AML-193 (cell line): ENCODE results near the gene HTR3C.
"Not testable (repeated sequence)": the region's sequence is repeated elsewhere in the genome, so short reads cannot be mapped to it uniquely, and the experiment has no call there.

Experiments used
- DNase-seq, 2 experiments: peaks; one replicate each; lab custom pipeline; 2025; lab: John Stamatoyannopoulos, UW

Gene HTR3C

GRCh38 chr3:184031187-184031792 lies 21.6 kb upstream of the HTR3C start, which contains the start of gene HTR3D:
HTR3D (plus strand) TSS chr3:184031742; CDS start chr3:184031742, 0 bp downstream.
- DNase-seq, result no peak

DNA sequence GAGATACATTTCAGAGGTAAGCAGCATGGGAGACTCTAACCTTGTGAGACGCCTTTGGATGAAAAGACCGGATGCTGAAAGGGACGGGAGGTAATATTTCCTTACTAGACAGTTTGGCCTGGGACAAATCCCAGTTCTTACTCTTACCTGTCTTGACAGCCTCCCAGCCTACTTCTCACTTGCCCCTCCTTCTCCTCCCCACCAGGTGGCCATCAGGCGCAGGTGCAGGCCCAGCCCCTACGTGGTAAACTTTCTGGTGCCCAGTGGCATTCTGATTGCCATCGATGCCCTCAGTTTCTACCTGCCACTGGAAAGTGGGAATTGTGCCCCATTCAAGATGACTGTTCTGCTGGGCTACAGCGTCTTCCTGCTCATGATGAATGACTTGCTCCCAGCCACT lies 15.0 kb upstream of the HTR3C start:
- no peak for DNase-seq

DNA sequence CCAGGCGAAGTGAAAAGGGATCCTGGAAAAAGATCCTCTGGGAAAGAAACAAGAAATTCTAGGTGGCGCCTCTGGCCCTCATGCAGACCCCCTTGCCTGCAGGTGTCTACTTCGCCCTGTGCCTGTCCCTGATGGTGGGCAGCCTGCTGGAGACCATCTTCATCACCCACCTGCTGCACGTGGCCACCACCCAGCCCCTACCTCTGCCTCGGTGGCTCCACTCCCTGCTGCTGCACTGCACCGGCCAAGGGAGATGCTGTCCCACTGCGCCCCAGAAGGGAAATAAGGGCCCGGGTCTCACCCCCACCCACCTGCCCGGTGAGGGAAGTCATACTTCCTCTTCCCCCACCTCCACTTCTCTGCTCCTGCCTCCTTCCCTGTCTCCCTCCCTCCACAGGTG lies 14.5 kb upstream of the HTR3C start:
- DNase-seq, result not testable (repeated sequence)

GRCh38 chr3:184039414-184039813 lies 13.4 kb upstream of the HTR3C start:
- DNase-seq, result no peak

DNA sequence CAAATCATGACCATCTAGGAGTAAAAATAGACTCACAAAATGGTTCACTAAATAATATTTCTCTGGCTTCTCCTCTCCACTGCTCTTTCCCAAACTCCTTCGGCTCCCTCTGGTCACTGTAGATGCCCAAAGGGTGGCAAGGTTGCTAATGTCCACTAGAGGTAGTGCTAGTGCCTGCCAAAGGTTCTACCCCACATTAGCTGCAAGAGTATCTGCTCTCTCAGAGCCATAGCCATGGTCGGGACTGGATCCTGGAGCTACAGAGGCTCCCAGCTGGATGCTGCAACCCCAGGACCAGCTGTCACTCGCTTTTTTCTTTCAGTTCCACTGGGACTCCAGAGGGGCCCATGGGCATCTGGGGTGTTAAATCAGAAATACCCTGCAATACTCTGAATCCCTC lies 12.8 kb upstream of the HTR3C start:
- peak; percentile 48 to 51 for DNase-seq

GRCh38 chr3:184042617-184043016 lies 10.2 kb upstream of the HTR3C start:
- DNase-seq, result no peak

- no peak for DNase-seq
Observed at GRCh38 chr3:184045995-184046394, 6.9 kb upstream of the HTR3C start.

DNA sequence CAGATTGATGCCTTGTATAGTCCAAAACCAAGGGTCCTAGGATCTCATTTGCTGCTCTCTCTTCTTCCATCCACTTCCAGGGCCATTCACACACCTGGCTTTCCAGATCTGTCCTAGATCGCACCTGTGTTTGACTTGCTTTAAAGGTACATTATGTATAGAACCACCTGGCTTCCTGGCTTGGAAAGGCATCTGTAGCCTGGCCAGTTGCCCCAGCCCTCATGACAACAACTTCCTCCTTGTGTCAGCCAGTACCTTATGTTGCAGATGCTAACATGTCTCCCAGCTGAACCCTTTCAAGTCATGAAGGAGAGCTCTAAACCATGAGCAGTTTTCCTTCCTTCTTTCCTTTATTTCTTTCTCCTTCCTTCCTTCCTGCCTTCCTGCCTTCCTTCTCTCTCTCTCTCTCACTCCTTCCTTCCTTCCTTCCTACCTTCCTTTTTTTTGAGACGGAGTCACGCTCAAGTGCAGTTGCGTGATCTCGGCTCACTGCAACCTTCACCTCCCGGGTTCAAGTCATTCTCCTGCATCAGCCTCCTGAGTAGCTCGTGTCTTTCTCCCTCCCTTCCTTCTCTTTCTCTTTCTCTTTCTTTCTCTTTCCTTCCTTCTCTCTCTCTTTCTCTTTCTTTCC lies 2.5 kb upstream of the HTR3C start:
- peak in 1 of 2 experiments; percentile 16 for DNase-seq

DNA sequence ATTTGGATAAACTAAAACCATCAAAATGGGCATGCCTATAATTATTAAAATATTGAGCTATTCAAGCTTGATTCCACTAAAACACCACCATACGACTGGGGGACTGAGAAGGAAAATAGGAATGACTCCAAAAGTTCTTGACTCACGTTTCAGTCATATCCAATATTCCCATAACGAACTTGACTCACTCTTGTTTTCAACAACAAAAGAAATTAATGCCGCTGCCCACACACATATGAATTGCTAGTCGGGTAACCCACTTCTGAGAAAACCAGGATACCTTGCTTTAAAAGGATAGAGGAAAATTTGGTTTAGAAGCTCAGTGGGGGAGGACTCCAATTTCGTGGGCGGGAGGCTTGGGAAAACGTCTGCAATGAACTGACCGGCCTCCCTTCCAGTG lies 5.2 kb downstream of the HTR3C start:
- no peak for DNase-seq

DNA sequence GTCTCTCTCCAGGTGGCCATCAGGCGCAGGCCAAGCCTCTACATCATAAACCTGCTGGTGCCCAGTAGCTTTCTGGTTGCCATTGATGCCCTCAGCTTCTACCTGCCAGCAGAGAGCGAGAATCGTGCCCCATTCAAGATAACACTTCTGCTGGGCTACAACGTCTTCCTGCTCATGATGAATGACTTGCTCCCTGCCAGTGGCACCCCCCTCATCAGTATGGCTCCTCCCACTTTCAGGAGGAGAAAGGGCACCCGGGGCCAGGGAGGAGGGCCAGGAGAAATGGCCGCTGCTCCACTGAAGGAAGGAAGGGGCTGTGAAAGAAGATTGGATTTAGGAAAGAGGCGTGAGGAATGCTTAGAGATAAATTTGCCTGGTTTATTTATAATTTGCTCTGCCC lies 6.6 kb downstream of the HTR3C start:
- no peak for DNase-seq

DNA sequence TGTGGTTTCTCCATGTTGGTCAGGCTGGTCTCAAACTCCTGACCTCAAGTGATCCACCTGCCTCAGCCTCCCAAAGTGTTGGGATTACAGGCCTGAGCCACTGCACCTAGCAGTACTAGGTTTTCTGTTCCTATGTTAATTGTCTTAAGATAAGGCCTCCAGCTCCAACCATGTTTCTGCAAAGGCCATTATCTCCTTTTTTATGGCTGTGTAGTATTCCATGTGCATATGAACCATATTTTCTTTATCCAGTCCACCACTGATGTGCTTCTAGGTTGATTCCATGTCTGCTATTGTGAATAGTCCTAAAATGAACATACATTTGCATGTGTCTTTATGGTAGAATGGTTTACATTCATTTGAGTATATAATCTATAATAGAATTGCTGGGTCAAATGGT lies 9.8 kb downstream of the HTR3C start:
- DNase-seq, result no peak

DNA sequence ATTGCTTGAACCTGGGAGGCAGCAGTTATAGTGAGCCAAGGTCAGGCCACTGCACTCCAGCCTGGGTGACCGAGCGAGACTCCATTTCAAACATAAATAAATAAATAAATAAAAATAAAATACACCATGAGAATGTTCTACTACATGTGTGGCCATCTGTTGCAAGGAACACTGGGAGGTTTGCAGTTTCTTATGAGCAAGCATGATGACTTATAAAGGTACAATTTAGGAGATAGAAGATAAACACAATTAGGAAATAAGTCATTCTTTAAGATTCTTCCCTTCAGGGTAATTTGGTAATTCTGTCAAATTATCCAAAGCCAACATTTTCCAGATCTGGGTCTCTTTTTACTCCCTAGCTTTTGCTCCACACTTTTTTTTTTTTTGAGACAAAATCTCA lies 13.4 kb downstream of the HTR3C start:
- no peak for DNase-seq

GRCh38 chr3:184067573-184068055 lies 14.8 kb downstream of the HTR3C start:
- DNase-seq, result no peak

DNA sequence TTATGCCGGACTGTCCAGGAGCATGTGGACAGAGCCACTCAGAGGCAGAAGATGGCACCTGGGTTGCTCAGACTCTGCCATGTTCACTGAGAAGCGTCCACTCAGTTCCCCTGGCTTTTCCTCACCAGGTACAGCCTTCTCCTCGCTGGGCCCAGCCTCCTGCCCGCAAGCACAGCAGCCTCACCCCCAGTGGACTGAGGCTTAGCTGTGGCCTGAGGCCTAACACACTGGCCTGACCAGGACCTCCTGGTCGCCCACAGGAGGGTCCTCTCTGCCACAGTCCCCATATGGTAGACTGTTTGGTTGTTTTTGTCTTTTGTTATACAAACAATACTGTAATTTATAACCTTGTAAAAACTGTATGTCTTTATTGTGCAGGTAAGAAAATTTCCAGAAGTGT lies 15.5 kb downstream of the HTR3C start:
- DNase-seq, result no peak

DNA sequence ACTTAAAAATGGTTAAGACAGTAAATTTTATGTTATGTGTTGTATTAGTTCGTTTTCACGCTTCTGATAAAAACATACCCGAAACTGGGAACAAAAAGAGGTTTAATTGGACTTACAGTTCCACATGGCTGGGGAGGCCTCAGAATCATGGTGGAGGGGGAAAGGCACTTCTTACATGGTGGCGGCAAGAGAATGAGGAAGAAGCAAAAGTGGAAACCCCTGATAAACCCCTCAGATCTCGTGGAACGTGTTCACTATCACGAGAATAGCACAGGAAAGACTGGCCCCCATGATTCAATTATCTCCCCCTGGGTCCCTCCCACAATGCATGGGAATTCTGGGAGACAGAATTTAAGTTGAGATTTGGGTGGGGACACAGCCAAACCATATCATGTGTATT lies 18.3 kb downstream of the HTR3C start:
- DNase-seq, result not testable (repeated sequence)

- no peak for DNase-seq
Observed at GRCh38 chr3:184073621-184074020, 20.8 kb downstream of the HTR3C start.

DNA sequence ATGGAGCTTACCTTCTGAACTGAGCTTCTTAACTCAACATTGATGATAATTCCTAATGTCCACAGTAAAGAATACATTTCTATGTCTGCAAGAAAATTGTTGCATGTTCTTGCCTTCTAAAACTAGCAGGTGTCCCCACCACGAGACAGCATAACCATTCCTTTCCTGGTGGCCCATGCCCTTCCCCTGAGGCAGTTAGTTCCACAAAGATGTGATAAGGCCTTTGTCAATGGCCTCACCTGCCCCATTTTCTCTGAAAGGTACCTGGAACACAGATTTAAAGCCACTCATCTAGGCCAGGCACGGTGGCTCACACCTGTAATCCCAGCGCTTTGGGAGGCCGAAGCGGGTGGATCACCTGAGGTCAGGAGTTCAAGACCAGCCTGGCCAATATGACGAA lies 23.1 kb downstream of the HTR3C start:
- DNase-seq, result no peak

- no peak for DNase-seq
Observed at GRCh38 chr3:184077881-184078280, 25.0 kb downstream of the HTR3C start.

DNA sequence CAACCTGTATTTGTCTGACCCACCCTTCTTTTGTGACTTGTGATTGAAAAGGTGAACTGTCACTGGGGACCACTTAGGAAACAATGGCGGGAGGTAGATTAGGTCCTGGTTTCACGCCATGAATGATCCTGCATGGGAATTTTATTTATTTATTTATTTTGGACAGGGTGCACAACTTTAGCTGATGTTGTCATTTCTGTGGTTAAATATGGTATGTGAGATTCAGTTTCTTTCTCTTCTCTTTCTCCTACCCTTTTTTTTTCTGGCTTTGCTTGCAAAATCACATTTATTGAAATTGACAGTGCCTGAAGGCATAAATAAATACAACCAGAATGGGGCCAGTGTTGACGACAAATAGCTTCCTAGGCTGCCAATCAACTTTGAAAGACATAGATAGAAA lies 26.0 kb downstream of the HTR3C start:
- no peak for DNase-seq

GRCh38 chr3:184081116-184081830 lies 28.4 kb downstream of the HTR3C start:
- no peak for DNase-seq

DNA sequence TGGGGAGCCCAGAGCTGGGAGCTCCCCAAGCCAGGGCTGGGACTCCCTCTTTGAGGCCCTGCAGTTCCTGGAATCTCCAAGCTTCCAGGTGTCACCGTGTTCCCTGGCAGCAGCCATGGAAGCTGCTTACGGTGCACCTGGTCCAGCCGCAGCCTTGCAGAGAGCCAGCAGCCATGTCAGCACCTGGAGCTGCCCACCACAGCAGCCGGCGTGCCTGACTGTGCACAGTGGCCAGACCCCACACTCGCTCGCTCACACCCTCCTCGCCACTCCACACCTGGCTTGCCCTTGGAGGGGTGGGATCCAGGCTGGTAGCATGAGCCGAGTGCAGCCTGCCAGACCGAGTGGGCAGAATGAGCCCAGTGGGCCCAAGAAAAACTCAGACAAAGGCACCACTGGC lies 29.2 kb downstream of the HTR3C start:
- DNase-seq, result no peak

DNA sequence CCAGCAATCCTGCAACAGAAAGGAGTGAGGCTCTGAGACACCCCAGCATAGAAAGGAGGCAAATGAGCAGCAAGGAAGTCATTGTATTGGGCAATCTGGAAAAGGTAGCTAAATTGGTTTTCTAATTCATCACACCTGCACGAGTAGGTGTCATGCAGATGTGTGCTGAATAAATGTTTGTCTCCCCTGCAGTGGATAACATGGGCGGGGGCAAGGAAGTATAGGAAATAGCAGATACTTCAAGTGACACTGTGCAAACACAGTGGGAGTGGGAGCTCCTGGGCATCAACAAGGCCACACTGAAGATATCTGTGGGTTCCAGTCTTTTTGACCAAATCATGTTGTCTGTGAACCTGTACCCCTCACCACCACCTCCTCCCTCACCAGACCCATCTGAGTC lies 29.6 kb downstream of the HTR3C start:
- no peak for DNase-seq

DNA sequence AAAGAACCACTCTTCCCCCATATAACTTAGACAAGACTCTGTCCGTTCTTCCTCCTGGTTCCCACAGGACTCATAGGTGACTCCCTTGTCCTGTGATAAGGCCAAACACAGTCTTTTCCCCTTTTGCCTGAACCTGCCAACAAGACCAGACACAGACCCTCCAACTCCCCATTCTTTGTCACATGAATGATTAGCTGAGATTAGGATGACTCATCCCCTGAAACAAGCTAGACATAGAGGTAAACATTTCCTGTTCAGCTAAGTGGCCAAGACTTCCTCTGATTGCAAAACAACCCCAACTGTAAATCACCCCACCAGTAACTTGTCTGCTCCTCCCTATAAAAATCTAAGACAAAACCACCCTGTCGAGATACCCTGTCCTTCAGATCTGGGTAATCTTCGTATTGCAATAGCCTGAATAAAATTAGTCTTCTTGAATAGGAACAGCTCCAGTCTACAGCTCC lies 32.6 kb downstream of the HTR3C start:
- DNase-seq, result peak; percentile 50 to 58
